Vagina (tissue), 2 donors: ENCODE measurements around the gene GJB4.
"Not testable (repeated sequence)": the region's sequence is repeated elsewhere in the genome, so short reads cannot be mapped to it uniquely, and the experiment has no call there.

Source experiments
- CTCF ChIP-seq, 3 experiments: fragments of 450-650 bp in 2 of 3; fragments of 200-600 bp in 1 of 3; sonication (generic) in 1 of 3; IDR thresholded peaks; one replicate each; pipeline ENCODE4 v1.5.1; 2017 to 2019; ENCODE audit warnings: antibody characterized with exemption in 3 of 3, mild to moderate bottlenecking in 2 of 3, moderate library complexity in 2 of 3
- POLR2A ChIP-seq, 2 donors: fragments of 450-650 bp; IDR thresholded peaks; one replicate each; pipeline ENCODE4 v1.6.1; 2017; ENCODE audit warnings: antibody characterized with exemption in 2 of 2, mild to moderate bottlenecking in 2 of 2, moderate library complexity in 2 of 2
- POLR2AphosphoS5 ChIP-seq, 2 donors: sonication (generic); formaldehyde crosslinking; IDR thresholded peaks; one replicate each; pipeline ENCODE4 v1.9.0; 2017; ENCODE audit warnings: antibody characterized with exemption in 2 of 2, mild to moderate bottlenecking in 2 of 2, low read depth in 1 of 2; ENCODE audit not compliant: insufficient read depth in 1 of 2

GRCh38 chr1:34773114-34773513, 13.6 kb downstream of the GJB4 start:
- TF ChIP-seq CTCF (IDR thresholded peaks at IDR 0.05); POLR2A (IDR thresholded peaks at IDR 0.05); POLR2AphosphoS5 (IDR thresholded peaks at IDR 0.05; ENCODE audit: insufficient read depth in 1 of 2, low read depth in 1 of 2): not testable (repeated sequence)
